ENCODE results near the gene ZNF142.

Gene ZNF142

DNA sequence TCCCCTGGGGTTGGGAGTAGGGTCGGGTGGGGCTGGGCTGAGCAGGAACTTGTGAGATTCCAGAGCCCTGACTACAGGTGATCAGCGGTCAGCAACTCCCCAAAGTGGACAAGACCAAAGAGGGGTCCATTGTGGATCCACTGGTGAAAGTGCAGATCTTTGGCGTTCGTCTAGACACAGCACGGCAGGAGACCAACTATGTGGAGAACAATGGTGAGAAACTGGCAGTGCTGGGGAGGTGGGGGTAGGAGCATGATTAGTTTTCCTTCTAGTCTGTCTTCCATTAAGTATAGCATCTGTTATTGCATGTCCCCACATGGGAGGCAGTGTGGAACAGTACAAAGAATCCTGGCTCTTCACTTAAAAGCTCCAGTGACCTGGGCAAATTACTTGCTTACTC, 23.7 kb downstream of the ZNF142 start:
- TF ChIP-seq FOXP2 (optimal IDR thresholded peaks at IDR 0.05; ENCODE audit: borderline replicate concordance, extremely low read depth, extremely low read length, insufficient read depth) (no peak), SIN3A (IDR thresholded peaks at IDR 0.05; ENCODE audit: borderline replicate concordance, insufficient read depth, low read length) (no peak), POLR2AphosphoS5 (IDR thresholded peaks at IDR 0.05; ENCODE audit: low read depth, low read length) (no peak)

DNA sequence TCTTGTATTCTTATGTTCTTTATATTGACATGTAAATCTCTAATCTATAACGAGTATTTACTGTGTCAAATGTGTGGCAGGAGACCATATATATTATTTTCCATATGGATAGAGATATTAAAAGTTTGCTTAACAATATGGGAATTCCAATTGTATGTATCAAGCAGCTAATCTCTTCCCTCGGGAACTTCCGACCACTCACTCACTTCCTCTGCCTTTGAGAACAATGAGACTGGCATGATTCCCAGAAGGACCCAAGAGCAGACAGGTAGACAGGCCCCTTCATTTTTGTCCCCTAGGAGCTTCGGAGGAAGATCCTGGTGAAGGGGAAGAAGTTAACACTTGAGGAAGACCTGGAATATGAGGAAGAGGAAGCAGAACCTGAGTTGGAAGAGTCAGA, 27.6 kb downstream of the ZNF142 start:
- TF ChIP-seq, protein P1, sequence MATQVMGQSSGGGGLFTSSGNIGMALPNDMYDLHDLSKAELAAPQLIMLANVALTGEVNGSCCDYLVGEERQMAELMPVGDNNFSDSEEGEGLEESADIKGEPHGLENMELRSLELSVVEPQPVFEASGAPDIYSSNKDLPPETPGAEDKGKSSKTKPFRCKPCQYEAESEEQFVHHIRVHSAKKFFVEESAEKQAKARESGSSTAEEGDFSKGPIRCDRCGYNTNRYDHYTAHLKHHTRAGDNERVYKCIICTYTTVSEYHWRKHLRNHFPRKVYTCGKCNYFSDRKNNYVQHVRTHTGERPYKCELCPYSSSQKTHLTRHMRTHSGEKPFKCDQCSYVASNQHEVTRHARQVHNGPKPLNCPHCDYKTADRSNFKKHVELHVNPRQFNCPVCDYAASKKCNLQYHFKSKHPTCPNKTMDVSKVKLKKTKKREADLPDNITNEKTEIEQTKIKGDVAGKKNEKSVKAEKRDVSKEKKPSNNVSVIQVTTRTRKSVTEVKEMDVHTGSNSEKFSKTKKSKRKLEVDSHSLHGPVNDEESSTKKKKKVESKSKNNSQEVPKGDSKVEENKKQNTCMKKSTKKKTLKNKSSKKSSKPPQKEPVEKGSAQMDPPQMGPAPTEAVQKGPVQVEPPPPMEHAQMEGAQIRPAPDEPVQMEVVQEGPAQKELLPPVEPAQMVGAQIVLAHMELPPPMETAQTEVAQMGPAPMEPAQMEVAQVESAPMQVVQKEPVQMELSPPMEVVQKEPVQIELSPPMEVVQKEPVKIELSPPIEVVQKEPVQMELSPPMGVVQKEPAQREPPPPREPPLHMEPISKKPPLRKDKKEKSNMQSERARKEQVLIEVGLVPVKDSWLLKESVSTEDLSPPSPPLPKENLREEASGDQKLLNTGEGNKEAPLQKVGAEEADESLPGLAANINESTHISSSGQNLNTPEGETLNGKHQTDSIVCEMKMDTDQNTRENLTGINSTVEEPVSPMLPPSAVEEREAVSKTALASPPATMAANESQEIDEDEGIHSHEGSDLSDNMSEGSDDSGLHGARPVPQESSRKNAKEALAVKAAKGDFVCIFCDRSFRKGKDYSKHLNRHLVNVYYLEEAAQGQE (IDR thresholded peaks at IDR 0.05; ENCODE audit: insufficient read depth in 1 of 2, low read depth in 2 of 2, low read length in 2 of 2), result no peak
- no peak for TF ChIP-seq SIN3A (IDR thresholded peaks at IDR 0.05; ENCODE audit: borderline replicate concordance, insufficient read depth, low read length)
- no peak for TF ChIP-seq FOXP2 (optimal IDR thresholded peaks at IDR 0.05; ENCODE audit: borderline replicate concordance, extremely low read depth, extremely low read length, insufficient read depth)

DNA sequence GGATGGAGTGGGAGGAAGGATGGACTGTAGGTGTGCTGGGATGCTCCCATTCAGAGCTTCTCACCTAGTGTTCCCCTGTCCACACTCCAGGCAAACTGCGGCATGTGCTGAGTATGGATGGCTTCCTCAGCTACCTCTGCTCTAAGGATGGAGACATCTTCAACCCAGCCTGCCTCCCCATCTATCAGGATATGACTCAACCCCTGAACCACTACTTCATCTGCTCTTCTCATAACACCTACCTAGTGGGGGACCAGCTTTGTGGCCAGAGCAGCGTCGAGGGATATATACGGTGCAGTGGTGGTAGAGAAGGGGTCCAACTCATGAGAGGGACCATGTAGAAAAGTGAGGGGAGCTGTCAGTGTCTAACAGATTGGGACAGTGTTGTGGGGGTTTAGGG, 31.5 kb downstream of the ZNF142 start:
- TF ChIP-seq POLR2AphosphoS5 (IDR thresholded peaks at IDR 0.05; ENCODE audit: low read depth, low read length), result no peak
- TF ChIP-seq, protein P1 (IDR thresholded peaks at IDR 0.05; ENCODE audit: insufficient read depth in 1 of 2, low read depth in 2 of 2, low read length in 2 of 2), result no peak
- TF ChIP-seq TAF1 (IDR thresholded peaks at IDR 0.05; ENCODE audit: borderline replicate concordance, insufficient read depth, low read length), result no peak
- no peak for TF ChIP-seq SIN3A (IDR thresholded peaks at IDR 0.05; ENCODE audit: borderline replicate concordance, insufficient read depth, low read length)
- no peak for TF ChIP-seq FOXP2 (optimal IDR thresholded peaks at IDR 0.05; ENCODE audit: borderline replicate concordance, extremely low read depth, extremely low read length, insufficient read depth)

DNA sequence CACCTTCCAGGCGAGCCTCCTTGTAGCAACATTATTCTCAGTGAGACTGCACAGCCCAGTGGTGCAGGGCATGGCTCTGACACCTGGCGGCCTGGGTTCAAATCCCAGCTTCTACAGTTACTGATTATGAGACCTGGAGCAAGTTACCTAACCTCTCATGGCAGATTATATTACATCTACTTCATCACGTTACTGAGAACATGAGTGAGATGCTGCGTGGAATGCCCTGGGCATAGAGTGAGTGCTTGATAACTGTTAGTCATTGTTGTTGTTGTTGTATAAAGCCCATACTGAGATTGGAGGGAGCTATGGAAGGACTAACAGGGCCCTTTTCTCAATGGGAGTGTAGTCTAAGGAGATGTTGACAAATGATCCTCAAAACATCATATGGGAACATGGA, 33.1 kb downstream of the ZNF142 start:
- TF ChIP-seq POLR2AphosphoS5 (IDR thresholded peaks at IDR 0.05; ENCODE audit: low read depth, low read length), result no peak
- TF ChIP-seq, protein P1 (IDR thresholded peaks at IDR 0.05; ENCODE audit: insufficient read depth in 1 of 2, low read depth in 2 of 2, low read length in 2 of 2), result no peak
- TF ChIP-seq SIN3A (IDR thresholded peaks at IDR 0.05; ENCODE audit: borderline replicate concordance, insufficient read depth, low read length), result no peak
- no peak for TF ChIP-seq TAF1 (IDR thresholded peaks at IDR 0.05; ENCODE audit: borderline replicate concordance, insufficient read depth, low read length)
- no peak for TF ChIP-seq FOXP2 (optimal IDR thresholded peaks at IDR 0.05; ENCODE audit: borderline replicate concordance, extremely low read depth, extremely low read length, insufficient read depth)

DNA sequence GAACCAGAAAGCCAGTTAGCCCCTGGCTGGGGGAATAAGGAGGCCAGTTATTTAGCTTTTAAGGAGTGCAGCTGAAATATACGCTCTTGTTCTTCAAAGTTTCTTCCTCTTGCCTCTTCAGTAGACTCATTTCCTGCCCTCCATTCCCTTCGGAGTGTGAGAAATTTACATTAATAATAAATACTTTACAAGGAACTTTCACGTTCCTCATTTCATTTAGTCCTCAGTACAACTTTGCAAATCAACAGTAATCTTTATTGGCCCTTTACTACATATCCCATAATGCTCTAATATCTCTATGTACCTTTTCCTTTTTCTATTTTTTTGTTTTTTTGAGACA, 36.1 kb downstream of the ZNF142 start:
- TF ChIP-seq POLR2AphosphoS5 (IDR thresholded peaks at IDR 0.05; ENCODE audit: low read depth, low read length) (no peak), FOXP2 (optimal IDR thresholded peaks at IDR 0.05; ENCODE audit: borderline replicate concordance, extremely low read depth, extremely low read length, insufficient read depth) (no peak), SIN3A (IDR thresholded peaks at IDR 0.05; ENCODE audit: borderline replicate concordance, insufficient read depth, low read length) (no peak), TAF1 (IDR thresholded peaks at IDR 0.05; ENCODE audit: borderline replicate concordance, insufficient read depth, low read length) (no peak)
- TF ChIP-seq, protein P1 (IDR thresholded peaks at IDR 0.05; ENCODE audit: insufficient read depth in 1 of 2, low read depth in 2 of 2, low read length in 2 of 2), result no peak

All from PFSK-1 (cell line).